IMR-90 (cell line): ENCODE measurements around the gene DBH.

ENCODE experiments used
- CEBPB ChIP-seq: IDR thresholded peaks from 2 replicates; pipeline ENCODE4 v1.6.1; 2012; ENCODE audit warnings: low read depth, low read length, improper control_type of control experiment
- CTCF ChIP-seq: conservative IDR thresholded peaks from 2 replicates; pipeline ENCODE4 v1.5.1; 2012; ENCODE audit warnings: mild to moderate bottlenecking, low read depth, low read length, improper control_type of control experiment
- MAFK ChIP-seq: IDR thresholded peaks from 2 replicates; pipeline ENCODE4 v1.6.1; 2012; ENCODE audit warnings: low read depth, low read length, improper control_type of control experiment
- POLR2A ChIP-seq: IDR thresholded peaks from 2 replicates; pipeline ENCODE4 v1.6.1; 2012; ENCODE audit warnings: mild to moderate bottlenecking, low read depth, low read length
- RAD21 ChIP-seq: IDR thresholded peaks from 2 replicates; pipeline ENCODE4 v1.6.1; 2012; ENCODE audit warnings: low read length, improper control_type of control experiment
- SMC3 ChIP-seq: fragments of 150-350 bp; IDR thresholded peaks from 2 replicates; pipeline ENCODE4 v1.6.1; 2016; ENCODE audit warnings: low read depth, mild to moderate bottlenecking, antibody characterized with exemption, low read length, moderate library complexity
- USF2 ChIP-seq: fragments of 150-350 bp; IDR thresholded peaks from 2 replicates; pipeline ENCODE4 v1.6.1; 2017; ENCODE audit warnings: mild to moderate bottlenecking, antibody characterized with exemption, low read length, low read depth

GRCh38 chr9:133638711-133639110 is 2.5 kb downstream of the DBH start:
- TF ChIP-seq CTCF = no peak
- no peak for TF ChIP-seq MAFK
- TF ChIP-seq RAD21 = no peak
- no peak for TF ChIP-seq POLR2A
- TF ChIP-seq USF2 = no peak
- no peak for TF ChIP-seq SMC3
- no peak for TF ChIP-seq CEBPB
